DMS53 treated with DMSO at 0.1 percent for 48 hours (cell line): ENCODE results near the gene KRT32.
A peak's percentile ranks its signal among the peaks of the same experiment; 100 is the strongest.
"Not testable (repeated sequence)": the region's sequence is repeated elsewhere in the genome, so short reads cannot be mapped to it uniquely, and the experiment has no call there.

Source experiments
- DNase-seq: peaks from one replicate; lab custom pipeline; 2025; ENCODE audit not compliant: unreplicated experiment; lab: John Stamatoyannopoulos, UW

KRT32 gene

DNA sequence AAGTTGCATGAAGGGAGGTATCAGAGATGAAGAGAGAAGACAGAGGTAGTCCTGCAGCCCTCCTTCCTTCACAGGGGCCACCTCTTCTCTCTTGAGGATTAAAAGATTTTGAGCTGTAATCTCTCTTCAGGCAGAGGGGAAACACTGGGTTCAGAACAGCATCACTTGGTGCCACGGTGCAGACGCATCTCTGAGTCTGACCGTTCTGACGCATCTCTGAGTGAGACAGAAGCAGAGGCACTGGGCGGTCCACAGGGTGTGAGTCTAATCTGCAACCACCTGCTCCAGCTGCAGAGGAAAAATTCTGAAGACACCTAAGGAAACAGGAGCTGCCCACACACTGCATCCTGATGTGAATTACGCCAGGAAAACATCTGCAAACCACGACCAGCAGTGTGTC, 37.5 kb downstream of the KRT32 start:
- no peak for DNase-seq

DNA sequence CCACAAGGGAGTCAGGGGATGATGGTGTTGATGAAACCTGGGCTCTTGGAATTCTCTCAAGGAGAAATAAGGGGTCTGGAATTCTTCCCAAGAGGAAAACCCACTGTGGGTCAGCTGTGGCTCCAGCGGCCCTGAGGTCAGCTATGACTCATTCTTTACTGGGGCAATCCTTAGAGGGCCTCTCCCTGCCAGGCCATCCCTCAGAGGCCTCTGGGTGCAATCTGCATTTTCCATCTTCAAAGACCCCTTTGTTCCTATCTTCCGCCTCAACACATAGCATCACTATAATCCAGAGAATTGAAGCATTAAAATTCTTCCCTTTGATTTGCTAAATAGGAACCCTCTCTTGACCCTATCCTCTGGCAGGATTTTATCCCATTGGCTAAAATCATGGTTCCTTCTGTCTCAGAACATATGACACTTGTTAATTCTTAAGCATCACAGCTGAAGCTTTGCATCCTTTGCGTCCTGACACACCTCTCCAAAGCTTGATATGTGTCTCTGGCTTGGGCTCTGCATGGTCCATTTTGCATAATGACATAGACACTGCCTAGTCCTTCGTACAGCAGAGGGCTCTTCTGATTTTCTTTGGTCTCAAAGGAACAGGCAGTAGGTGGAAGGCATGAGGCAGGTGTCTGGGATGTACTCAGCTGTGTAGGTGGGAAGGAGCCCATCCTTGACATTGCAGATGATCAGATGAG, 38.4 kb downstream of the KRT32 start:
- DNase-seq = no peak

DNA sequence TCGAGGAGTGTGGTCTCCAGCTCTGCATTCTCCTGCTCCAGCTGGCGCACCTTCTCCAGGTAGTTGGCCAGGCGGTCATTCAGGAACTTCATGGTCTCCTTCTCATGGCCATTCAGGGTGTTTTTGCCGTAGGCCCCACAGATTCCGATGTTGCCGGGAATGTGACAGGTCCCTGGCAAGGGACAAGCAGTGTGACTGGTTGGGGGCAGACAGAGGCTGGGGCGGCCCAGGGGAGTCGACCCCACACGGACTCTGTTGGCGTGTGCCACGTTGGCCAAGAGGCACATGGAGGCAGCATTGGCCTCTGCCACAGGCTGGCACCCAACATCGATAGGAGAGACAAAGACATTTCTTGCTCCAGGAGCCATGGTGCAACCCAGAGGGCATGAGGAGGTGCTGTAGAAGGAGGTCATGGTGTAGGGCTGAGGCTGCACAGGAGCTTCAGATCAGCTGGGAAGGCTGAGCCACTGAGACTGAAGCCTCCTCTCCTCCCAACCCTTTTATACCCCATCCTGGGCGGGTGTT, 43.0 kb downstream of the KRT32 start, which contains the start of gene KRT37:
KRT37 (minus strand) TSS at position 475 of the 525 bp plus-strand sequence; CDS start at position 413, 62 bp downstream.
- no peak for DNase-seq

DNA sequence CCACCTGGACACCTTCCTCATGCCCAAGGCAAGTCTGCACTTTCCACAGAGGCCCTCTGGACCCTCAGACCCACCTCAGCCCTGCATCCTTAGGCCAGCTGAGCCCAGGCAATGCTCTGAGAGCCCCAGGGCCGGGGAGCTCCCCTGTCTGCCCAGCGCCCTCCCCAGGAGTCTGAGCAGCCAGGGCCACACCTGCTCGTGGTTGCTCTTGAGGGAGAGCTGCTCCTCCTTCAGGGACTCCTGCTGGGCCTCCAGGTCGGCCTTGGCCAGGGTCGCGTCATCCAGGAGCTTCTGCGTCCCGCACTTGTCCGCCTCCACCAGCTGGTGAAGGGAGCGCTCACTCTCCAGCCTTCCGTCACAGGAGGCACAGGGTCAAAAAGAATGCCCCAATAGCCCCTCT, 44.6 kb downstream of the KRT32 start:
- not testable (repeated sequence) for DNase-seq

DNA sequence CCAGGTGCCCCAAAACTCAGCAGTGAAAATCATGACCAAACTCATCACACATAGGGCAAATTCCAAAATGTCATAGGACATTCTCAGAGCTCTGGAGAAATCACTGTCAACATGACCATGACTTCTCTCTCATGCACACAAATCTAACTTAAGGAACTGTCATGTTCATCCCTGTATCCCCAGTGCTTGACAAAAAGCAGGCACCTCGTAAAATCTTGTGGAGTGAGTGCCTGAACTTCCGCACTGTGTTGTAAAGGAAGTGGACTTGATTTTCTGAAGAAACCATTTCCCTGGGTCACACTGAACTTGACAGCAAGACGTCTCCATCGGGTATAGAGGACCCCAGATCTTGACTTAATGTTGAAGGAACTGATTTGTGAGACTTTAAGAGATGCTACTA, 45.6 kb downstream of the KRT32 start:
- no peak for DNase-seq

DNA sequence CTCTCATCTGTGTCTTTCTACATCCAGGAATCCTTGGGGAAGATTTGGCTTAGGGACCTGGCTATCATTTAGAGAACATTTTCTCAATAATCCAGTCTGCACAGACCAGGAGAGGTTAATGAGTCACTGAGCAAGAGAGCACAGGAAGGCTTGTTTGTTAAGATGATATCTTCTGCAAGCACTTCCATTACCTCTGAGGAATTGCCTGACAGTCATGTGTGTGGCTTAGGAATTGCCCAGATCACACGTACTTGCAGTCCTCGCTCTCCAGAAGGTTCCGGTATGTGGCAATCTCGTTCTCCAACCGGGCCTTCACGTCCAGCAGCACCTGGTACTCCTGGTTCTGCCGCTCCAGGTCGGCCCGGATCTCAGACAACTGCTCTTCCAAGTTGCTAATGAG, 46.1 kb downstream of the KRT32 start:
- DNase-seq = no peak

DNA sequence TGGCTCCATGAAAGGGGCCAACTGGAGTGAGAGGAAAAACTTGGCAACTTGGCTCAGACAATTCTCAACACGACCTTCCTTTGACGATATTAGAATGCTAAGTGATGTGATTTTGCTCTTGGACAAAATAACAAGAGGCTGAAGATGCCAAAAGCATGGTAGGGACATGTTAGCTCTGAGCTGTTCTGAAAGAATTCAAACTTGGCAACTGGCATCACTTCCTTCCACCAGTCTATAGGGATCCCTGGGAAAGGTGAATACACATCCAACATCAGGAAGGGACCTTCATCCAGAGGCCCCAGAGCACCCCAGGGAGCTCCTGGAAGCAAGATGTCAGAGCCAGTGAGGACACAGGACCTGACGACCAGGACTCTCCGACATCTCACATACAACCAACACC, 47.1 kb downstream of the KRT32 start:
- no peak for DNase-seq

DNA sequence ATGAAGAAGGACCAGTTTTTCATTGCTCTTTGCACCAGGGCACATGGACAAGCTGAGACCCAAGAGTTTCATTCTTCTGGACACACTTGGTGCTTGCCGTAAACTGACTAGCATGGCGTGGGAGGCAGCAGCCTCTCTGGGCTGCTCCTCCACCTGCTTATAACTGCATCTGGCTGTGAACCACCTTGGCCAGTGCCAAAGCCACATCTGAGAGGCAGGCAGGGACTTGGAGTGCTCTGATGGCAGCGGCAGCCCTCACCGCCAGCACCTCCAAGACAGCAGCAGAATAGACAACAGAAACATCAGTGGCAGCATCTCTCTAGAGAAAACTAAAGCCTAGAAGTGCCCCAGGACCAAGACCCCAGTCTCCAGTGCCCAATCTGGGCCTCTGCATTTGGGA, 47.5 kb downstream of the KRT32 start:
- DNase-seq = no peak

DNA sequence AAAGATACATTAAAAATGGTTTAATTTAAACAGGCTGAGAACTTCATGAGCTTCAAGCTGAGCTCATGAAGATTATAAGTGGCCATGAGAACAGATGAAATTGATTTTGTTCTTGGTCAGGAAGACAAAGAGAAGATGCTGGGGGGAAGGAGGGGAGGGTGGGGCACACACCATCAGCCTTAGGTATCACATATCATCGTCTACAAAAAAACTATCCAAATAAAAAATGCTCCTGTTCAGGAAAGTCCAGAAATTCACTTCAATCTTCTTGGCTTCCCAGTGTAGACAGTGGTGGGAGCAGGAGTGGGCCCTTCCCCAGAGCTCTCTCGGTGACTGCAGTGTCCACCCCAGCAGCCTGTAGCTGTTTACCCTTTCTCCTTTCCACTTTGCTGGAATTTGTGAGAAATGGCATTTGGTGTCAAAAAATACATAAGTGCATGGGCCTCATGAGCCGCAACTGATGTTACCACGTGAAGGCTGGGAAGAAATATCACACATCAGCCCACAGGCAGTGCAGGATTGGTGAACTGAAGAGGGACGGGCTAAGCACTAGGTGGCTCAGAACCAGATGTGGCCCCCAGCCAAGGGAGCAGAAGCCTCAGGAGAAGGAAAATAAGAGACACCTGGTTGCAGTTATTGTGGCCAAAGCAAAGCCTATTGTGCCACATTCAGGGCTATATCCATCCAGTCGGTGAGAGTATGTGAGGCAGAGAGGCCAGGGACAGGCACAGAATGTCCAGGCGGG, 48.9 kb downstream of the KRT32 start:
- no peak for DNase-seq

DNA sequence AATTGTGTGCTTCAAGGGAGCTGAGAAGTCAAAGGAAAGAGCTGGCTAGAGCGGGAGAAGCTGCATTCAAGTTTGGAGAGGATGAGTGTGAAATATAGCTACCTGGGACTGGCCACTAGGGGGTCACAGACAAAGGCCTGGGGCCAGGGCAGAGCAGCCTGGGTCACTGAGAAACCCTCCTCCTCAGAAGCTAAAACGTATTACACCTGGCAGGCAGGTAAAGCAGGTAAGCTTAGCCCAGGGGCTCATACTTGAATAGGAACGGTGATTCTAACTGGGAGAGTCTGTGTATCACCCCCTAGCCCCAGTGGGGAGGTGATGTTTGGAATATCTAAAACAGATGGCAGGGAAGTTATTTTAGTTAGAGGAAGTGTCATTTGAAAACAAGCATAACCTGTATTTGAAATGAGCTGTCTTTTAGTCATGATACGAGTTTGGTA, 49.6 kb downstream of the KRT32 start:
- no peak for DNase-seq

DNA sequence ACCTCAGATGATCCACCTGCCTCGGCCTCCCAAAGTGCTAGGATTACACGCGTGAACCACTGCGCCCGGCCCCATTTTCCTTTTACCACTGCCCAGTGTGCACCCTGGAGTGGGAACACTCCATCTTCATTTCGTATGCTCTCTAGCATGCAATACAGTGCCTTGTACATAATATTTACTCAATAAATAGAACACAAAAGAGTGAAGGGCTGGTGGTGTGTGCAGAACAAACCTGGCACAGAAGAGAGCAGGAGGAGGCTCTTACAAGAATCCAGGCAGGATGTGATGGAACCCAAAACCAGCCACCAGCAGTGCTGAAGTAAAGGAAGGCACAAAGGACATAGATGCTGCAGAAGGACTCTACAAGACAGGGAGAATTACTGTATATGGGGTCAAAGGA, 50.1 kb downstream of the KRT32 start:
- DNase-seq = peak; percentile 12

DNA sequence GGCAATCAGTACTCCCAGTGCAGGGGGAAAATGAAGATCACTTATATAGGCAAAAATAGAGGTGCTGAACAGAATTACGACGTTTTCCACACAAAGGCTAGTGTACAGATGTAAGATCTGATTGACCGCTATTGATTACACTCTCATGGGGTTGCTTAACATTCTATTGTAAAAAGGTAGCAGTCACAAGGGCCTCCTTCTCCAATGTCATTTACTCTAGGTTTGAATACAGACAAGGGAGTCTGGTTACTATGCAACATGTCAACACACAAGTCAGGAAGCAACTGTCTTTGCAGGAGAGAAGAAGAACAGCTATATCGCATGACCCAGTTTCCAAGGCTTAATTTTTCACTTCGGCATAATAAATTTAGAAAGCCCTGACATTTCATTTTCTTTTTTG, 50.7 kb downstream of the KRT32 start:
- no peak for DNase-seq

DNA sequence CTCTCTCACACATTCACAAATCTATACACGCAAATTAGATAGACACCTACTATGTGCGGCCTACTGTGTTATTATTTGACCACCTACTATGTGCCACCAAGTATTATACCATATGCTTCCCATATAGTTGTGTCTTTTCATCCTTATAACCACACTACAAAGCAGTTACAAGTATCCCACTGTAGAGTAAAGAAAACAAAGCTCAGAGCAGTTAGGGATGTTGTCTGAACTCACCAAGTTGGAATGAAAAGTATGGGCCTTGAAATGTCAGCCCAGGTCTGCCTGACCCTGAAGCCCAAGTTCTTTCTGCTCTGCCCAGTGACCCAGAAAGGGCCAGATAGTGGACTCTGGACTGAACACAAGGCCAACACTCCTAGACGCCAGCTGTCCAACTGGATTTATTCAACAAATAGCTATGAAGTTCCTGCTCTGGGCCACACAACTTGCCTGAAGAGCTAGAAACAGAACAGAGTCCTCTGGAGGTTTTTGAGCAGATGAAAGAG, 51.3 kb downstream of the KRT32 start:
- DNase-seq = no peak

DNA sequence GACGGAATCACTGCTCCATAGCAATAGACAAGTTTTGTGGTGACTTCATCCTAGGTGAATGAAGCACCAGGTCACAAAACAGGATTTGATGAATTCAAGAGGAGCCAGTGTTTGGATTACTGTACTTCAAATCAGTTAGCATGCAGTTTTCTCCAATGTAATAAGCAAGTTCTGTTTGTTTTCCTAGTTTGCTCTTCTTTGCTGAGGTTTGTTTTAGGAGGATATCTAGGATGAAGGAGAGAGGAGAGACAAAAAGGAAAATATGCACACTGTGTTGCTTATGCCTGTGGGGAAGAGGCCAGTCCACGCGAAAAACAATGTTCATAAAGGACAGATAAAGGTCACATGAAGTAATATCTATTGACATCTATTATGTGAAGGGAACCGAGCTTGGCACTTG, 51.8 kb downstream of the KRT32 start:
- DNase-seq = peak; percentile 8

DNA sequence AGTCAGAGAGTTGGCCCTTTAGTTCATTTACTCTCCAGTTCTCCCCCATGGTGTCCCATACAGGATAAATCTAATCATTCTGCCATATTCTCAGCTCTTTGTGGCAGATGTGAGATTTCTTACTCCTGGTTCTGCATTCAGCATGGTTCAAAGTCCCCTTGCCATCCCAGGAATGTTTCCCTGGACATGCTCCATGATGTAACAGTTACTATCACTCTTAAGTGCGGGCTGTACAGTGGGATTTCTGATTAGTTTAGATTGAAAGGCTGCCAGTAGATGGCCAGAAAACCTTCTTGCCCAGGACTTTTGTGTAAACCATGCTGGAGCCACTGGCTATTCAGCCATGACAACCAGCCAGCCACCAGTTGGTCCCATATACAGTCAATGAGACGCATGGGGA, 53.2 kb downstream of the KRT32 start:
- DNase-seq = no peak

DNA sequence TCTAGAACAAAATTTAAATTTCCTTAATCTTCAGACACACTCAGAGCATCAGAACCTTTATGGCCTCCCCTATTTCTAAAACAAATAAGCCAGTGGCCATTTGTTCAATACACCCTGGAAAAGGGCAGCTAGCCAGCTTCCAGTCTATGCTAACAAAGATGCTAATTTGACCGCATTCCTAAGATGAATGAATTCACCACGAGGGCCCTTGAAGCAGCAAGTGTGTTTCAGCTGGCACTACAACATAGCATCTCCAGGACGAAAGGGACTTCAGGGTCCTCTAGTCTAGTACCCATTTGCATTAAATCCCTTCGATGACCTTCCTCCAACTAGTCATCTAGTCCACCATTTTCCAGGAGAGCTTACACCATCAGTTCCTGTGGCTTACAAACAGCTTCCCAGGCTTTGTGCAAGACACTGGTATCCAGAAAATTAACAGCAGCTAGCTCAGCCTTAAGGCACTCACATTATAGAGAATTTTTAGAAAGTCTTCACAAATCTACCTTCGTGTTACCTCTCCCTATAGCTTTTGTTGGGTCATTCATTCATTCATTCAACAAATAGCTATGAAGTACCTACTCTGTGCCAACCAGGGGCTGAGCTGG, 53.7 kb downstream of the KRT32 start:
- DNase-seq = no peak

DNA sequence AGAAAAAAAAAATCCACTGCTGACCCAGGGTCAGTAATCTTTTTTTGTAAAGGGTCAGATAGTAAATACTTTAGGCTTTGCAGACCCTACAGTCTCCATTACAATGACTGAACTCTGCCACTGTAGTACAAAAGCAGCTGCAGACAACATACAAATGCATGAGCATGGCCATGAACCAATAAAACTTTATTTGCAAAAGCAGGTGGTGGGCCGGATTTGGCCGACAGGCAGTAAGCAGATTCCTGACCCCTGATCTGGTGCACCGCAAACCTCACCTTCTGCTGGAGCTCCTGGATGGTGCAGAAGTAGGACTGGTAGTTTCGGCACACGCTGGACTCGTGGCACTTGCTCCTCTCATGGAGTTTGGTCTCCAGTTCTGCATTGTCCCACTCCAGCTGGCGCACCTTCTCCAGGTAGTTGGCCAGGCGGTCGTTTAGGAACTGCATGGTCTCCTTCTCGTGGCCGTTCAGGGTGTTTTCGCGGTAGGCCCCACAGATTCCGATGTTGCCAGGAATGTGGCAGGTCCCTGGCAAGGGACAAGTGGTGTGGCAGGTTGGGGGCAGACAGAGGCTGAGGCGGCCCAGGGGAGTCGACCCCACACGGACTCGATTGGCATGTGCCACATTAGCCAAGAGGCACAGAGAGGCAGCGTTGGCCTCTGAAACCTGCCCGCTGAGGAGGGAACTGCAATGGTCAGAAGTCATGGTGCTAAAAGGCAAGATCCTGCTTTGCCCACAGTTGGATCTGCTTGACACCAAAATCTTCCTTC, 55.9 kb downstream of the KRT32 start:
- DNase-seq = no peak
